Neural crest cell (in vitro differentiated cells): ENCODE measurements around the gene NHS. TPM values are rescaled to one million over a fixed set of nuclear protein-coding genes. Genes with fewer than 3 reads are reported as not detected.

Experiments used
- DNase-seq: peaks from one replicate; pipeline ENCODE4 v3.0.0; 2021; ENCODE audit warnings: low read depth, mixed read lengths, low spot score
- H3K27ac Mint-ChIP-seq: one replicate; pipeline ENCODE4 v1.8.0; 2021; ENCODE audit warnings: mild to moderate bottlenecking, mixed read lengths; ENCODE audit not compliant: unreplicated experiment
- H3K27me3 Mint-ChIP-seq: 2 replicates; pipeline ENCODE4 v1.8.0; 2021; ENCODE audit warnings: low read depth, mild to moderate bottlenecking, mixed read lengths
- H3K36me3 Mint-ChIP-seq: 2 replicates; pipeline ENCODE4 v1.8.0; 2021; ENCODE audit warnings: low read depth, mild to moderate bottlenecking, mixed read lengths
- H3K4me1 Mint-ChIP-seq: 2 replicates; pipeline ENCODE4 v1.8.0; 2021; ENCODE audit warnings: mixed read lengths
- H3K4me3 Mint-ChIP-seq: one replicate; pipeline ENCODE4 v1.8.0; 2021; ENCODE audit warnings: mild to moderate bottlenecking, mixed read lengths
- H3K9me3 Mint-ChIP-seq: 2 replicates; pipeline ENCODE4 v1.8.0; 2021; ENCODE audit warnings: mixed read lengths
- total RNA-seq: library from RNA; stranded (reverse); gene quantifications from 2 replicates; pipeline ENCODE4 v1.2.1, GENCODE V29; 2021
- TF ChIP-seq, protein P1 (sequence below): fragments of 200-600 bp; sonication (generic); conservative IDR thresholded peaks from 2 replicates; pipeline ENCODE4 v1.5.0; 2021; ENCODE audit warnings: antibody characterized with exemption, mild to moderate bottlenecking

NHS gene
- total RNA-seq, 1 donor from 2014 or later = 10.7 TPM

GRCh38 chrX:17747692-17748091 lies 372.7 kb downstream of the NHS start:
- Mint-ChIP-seq H3K9me3 (no peaks in the 10 kb centered on the region), H3K27ac (no peak overlapping the region), H3K27me3 (peaks cover 13% of the 10 kb centered on the region), H3K36me3 (no peaks in the 10 kb centered on the region), H3K4me1 (peaks cover 4% of the 10 kb centered on the region), H3K4me3 (no peak overlapping the region)
- TF ChIP-seq, protein P1, sequence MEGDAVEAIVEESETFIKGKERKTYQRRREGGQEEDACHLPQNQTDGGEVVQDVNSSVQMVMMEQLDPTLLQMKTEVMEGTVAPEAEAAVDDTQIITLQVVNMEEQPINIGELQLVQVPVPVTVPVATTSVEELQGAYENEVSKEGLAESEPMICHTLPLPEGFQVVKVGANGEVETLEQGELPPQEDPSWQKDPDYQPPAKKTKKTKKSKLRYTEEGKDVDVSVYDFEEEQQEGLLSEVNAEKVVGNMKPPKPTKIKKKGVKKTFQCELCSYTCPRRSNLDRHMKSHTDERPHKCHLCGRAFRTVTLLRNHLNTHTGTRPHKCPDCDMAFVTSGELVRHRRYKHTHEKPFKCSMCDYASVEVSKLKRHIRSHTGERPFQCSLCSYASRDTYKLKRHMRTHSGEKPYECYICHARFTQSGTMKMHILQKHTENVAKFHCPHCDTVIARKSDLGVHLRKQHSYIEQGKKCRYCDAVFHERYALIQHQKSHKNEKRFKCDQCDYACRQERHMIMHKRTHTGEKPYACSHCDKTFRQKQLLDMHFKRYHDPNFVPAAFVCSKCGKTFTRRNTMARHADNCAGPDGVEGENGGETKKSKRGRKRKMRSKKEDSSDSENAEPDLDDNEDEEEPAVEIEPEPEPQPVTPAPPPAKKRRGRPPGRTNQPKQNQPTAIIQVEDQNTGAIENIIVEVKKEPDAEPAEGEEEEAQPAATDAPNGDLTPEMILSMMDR = no peak
- DNase-seq = no peak

DNA sequence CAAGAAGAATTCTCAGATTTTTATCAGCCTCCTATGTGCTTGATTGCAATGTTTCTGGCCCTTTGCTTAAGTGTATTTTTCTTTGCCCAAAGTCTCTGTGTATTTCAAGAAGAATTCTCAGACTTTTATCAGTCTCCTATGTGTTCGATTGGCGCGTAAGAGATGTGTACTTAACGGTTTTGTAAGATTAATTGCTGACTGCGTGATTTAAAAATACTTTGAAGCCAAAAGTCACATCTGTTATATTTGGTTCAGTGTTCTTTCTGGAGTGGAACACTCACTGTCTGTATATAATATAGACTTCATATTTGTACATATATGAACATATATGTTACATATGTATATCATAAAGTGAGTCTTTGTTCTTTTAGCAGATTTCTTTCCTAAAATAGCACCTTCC lies 373.7 kb downstream of the NHS start:
- Mint-ChIP-seq H3K4me1 (no peaks in the 10 kb centered on the region), H3K9me3 (no peaks in the 10 kb centered on the region), H3K4me3 (no peak overlapping the region), H3K36me3 (no peaks in the 10 kb centered on the region), H3K27ac (no peak overlapping the region), H3K27me3 (peaks cover 13% of the 10 kb centered on the region)
- TF ChIP-seq, protein P1 = no peak
- no peak for DNase-seq

GRCh38 chrX:17750436-17750835 lies 375.4 kb downstream of the NHS start:
- Mint-ChIP-seq H3K4me3 (no peak overlapping the region), H3K27me3 (peaks cover 13% of the 10 kb centered on the region), H3K27ac (no peak overlapping the region), H3K4me1 (no peaks in the 10 kb centered on the region), H3K36me3 (no peaks in the 10 kb centered on the region), H3K9me3 (no peaks in the 10 kb centered on the region)
- TF ChIP-seq, protein P1 = no peak
- DNase-seq = no peak

GRCh38 chrX:17758382-17758781 lies 383.4 kb downstream of the NHS start:
- TF ChIP-seq, protein P1 = no peak
- Mint-ChIP-seq H3K27ac (no peak overlapping the region), H3K36me3 (no peaks in the 10 kb centered on the region), H3K4me3 (no peak overlapping the region), H3K9me3 (peaks cover 2% of the 10 kb centered on the region), H3K27me3 (no peaks in the 10 kb centered on the region), H3K4me1 (no peaks in the 10 kb centered on the region)
- no peak for DNase-seq

GRCh38 chrX:17759990-17760389 lies 385.0 kb downstream of the NHS start:
- Mint-ChIP-seq H3K4me1 (no peaks in the 10 kb centered on the region), H3K27me3 (no peaks in the 10 kb centered on the region), H3K4me3 (no peak overlapping the region), H3K36me3 (no peaks in the 10 kb centered on the region), H3K27ac (no peak overlapping the region), H3K9me3 (peaks cover 2% of the 10 kb centered on the region)
- no peak for DNase-seq
- TF ChIP-seq, protein P1 = no peak

- no peaks in the 10 kb centered on the region for H3K36me3 Mint-ChIP-seq
- H3K4me1 Mint-ChIP-seq = no peaks in the 10 kb centered on the region
- no peak overlapping the region for H3K4me3 Mint-ChIP-seq
- no peak overlapping the region for H3K27ac Mint-ChIP-seq
- H3K27me3 Mint-ChIP-seq = no peaks in the 10 kb centered on the region
- no peaks in the 10 kb centered on the region for H3K9me3 Mint-ChIP-seq
- DNase-seq = no peak
- TF ChIP-seq, protein P1 = no peak
Measured at GRCh38 chrX:17767734-17768133, 392.7 kb downstream of the NHS start.
